Measurements from ENCODE around the gene LECT2. TPM values are rescaled to one million over a fixed set of nuclear protein-coding genes. Genes with fewer than 3 reads are reported as not detected.

Gene LECT2
- total RNA-seq, 4 donors from 2014 or later = not detected

- no peak for DNase-seq (ENCODE audit: extremely low spot score)
- Histone ChIP-seq H3K36me3 (no peaks in the 10 kb centered on the region), H3K9me3 (no peaks in the 10 kb centered on the region), H3K27me3 (peaks cover 0 to 14% (median 0%) of the 10 kb centered on the region in 4 donors), H3K4me1 (no peaks in the 10 kb centered on the region), H3K4me3 (no peak overlapping the region), H3K27ac (replicated peaks in 1 of 4) (no peak overlapping the region)
- TF ChIP-seq EP300 (IDR thresholded peaks at IDR 0.05) = no peak
- TF ChIP-seq CTCF (IDR thresholded peaks at IDR 0.05) = no peak
- TF ChIP-seq POLR2AphosphoS5 (IDR thresholded peaks at IDR 0.05) = no peak
- TF ChIP-seq POLR2A (IDR thresholded peaks at IDR 0.05; ENCODE audit: low read depth) = no peak
- intact Hi-C loops (cut with DNase I) = no loop called here
- 75% methylated on average over 8 of the region's 8 CpGs for whole genome bisulfite sequencing
Observed at GRCh38 chr5:135916638-135917263, 38.0 kb downstream of the LECT2 start.

- H3K4me1 ChIP-seq = no peaks in the 10 kb centered on the region
- H3K27ac ChIP-seq (replicated peaks in 1 of 4) = no peak overlapping the region
- DNase-seq (ENCODE audit: extremely low spot score) = no peak
- H3K27me3 ChIP-seq = peaks cover 0 to 26% (median 0%) of the 10 kb centered on the region in 4 donors
- WGBS = 97% methylated on average over 5 of the region's 5 CpGs
- no peaks in the 10 kb centered on the region for H3K36me3 ChIP-seq
- TF ChIP-seq EP300 (IDR thresholded peaks at IDR 0.05) = no peak
- no peak for TF ChIP-seq POLR2AphosphoS5 (IDR thresholded peaks at IDR 0.05)
- no peak for TF ChIP-seq POLR2A (IDR thresholded peaks at IDR 0.05; ENCODE audit: low read depth)
- TF ChIP-seq CTCF (IDR thresholded peaks at IDR 0.05) = no peak
- intact Hi-C loops (cut with DNase I) = no loop called here
- no peaks in the 10 kb centered on the region for H3K9me3 ChIP-seq
- H3K4me3 ChIP-seq = no peak overlapping the region
Observed at GRCh38 chr5:135915466-135916001, 39.2 kb downstream of the LECT2 start.

- no peaks in the 10 kb centered on the region for H3K36me3 ChIP-seq
- no peak for DNase-seq (ENCODE audit: extremely low spot score)
- 68% methylated on average over 4 of the region's 4 CpGs for WGBS
Observed at GRCh38 chr5:135913713-135914626, 40.8 kb downstream of the LECT2 start.

GRCh38 chr5:135905144-135905543 lies 49.6 kb downstream of the LECT2 start:
- H3K9me3 ChIP-seq = no peaks in the 10 kb centered on the region
- no peaks in the 10 kb centered on the region for H3K4me1 ChIP-seq
- WGBS = 59% methylated on average over 1 of the region's 1 CpG
- DNase-seq (ENCODE audit: extremely low spot score) = no peak
- no peak overlapping the region for H3K27ac ChIP-seq (replicated peaks in 1 of 4)
- peaks cover 0 to 15% (median 0%) of the 10 kb centered on the region in 4 donors for H3K27me3 ChIP-seq
- intact Hi-C loops (cut with DNase I) = no loop called here
- TF ChIP-seq POLR2A (IDR thresholded peaks at IDR 0.05; ENCODE audit: low read depth) (no peak), CTCF (IDR thresholded peaks at IDR 0.05) (no peak), POLR2AphosphoS5 (IDR thresholded peaks at IDR 0.05) (no peak), EP300 (IDR thresholded peaks at IDR 0.05) (no peak)
- H3K36me3 ChIP-seq = no peaks in the 10 kb centered on the region
- H3K4me3 ChIP-seq = no peak overlapping the region

More at GRCh38 chr5:135913713-135914626, 40.8 kb downstream of the LECT2 start:
- TF ChIP-seq CTCF (IDR thresholded peaks at IDR 0.05) (no peak), POLR2AphosphoS5 (IDR thresholded peaks at IDR 0.05) (no peak), EP300 (IDR thresholded peaks at IDR 0.05) (no peak), POLR2A (IDR thresholded peaks at IDR 0.05; ENCODE audit: low read depth) (no peak)
- H3K27ac ChIP-seq (replicated peaks in 1 of 4) = no peak overlapping the region
- H3K9me3 ChIP-seq = no peaks in the 10 kb centered on the region
- H3K4me1 ChIP-seq = no peaks in the 10 kb centered on the region
- H3K27me3 ChIP-seq = peaks cover 0 to 23% (median 0%) of the 10 kb centered on the region in 4 donors
- intact Hi-C loops (cut with DNase I) = no loop called here
- no peak overlapping the region for H3K4me3 ChIP-seq
